Measurements from ENCODE around the gene AUNIP.
"Not testable (repeated sequence)": the region's sequence is repeated elsewhere in the genome, so short reads cannot be mapped to it uniquely, and the experiment has no call there.

GRCh38 chr1:25839808-25840207 is 19.4 kb downstream of the AUNIP start:
- not testable (repeated sequence) for TF ChIP-seq REST (IDR thresholded peaks at IDR 0.05; ENCODE audit: unreplicated experiment); CREB1 (CRISPR knock-in tag; IDR thresholded peaks at IDR 0.05; ENCODE audit: low read depth); EZH2 (IDR thresholded peaks at IDR 0.05; ENCODE audit: low read depth, unreplicated experiment)

All from GM23338 (cell line).